Spinal cord (tissue), 10 donors: ENCODE results near the gene MARCHF3. TPM values are rescaled to one million over a fixed set of nuclear protein-coding genes. Genes with fewer than 3 reads are reported as not detected.
"Not testable (repeated sequence)": the region's sequence is repeated elsewhere in the genome, so short reads cannot be mapped to it uniquely, and the experiment has no call there.

Source experiments
- DNase-seq, 6 donors: peaks; one replicate each; pipeline versions ENCODE4 v3.0.0 to v3.0.0-alpha.2; 2013 to 2015; ENCODE audit warnings: low spot score in 6 of 6, low read depth in 4 of 6
- H3K27ac ChIP-seq: one replicate; pipeline ENCODE4 v1.5.1; 2013; ENCODE audit warnings: low read depth, low read length, control low read depth
- H3K27me3 ChIP-seq: one replicate; pipeline ENCODE4 v1.6.1; 2013; ENCODE audit warnings: low read length; ENCODE audit not compliant: control insufficient read depth, insufficient read depth
- H3K36me3 ChIP-seq: one replicate; pipeline ENCODE4 v1.6.1; 2013; ENCODE audit warnings: low read length; ENCODE audit not compliant: control insufficient read depth, insufficient read depth
- H3K4me1 ChIP-seq: one replicate; pipeline ENCODE4 v1.6.1; 2013; ENCODE audit warnings: low read length; ENCODE audit not compliant: control insufficient read depth, insufficient read depth
- H3K4me3 ChIP-seq: one replicate; pipeline ENCODE4 v1.5.1; 2013; ENCODE audit warnings: low read depth, low read length, control low read depth
- H3K9me3 ChIP-seq: one replicate; pipeline ENCODE4 v1.6.1; 2013; ENCODE audit warnings: low read length; ENCODE audit not compliant: control insufficient read depth, insufficient read depth
- WGBS: methylation state at CpG from one replicate; pipeline ENCODE4 v1.1.5; 2013; ENCODE audit warnings: missing lambda C conversion rate; ENCODE audit not compliant: insufficient coverage; 5-methylcytosine and 5-hydroxymethylcytosine counted together
- polyA plus RNA-seq, 2 donors: library from polyadenylated mRNA; unstranded; fragments of 120-200 nt; gene quantifications; one replicate each; pipeline ENCODE4 v1.2.1, GENCODE V29; 2013; ENCODE audit not compliant: insufficient read length in 2 of 2
- total RNA-seq, 2 donors: library from RNA; depleted of rRNA in 1 of 2; stranded (reverse); fragments of 120-200 nt in 1 of 2; fragments of >200 nt in 1 of 2; gene quantifications; one replicate each; pipeline versions ENCODE4 v1.2.3 to v1.2.4, GENCODE V29; 2013 to 2014
- donor health status: healthy.

Gene MARCHF3
- total and polyA plus RNA-seq, 4 donors: 21.5 to 27.5 (median 23.8) TPM

GRCh38 chr5:126953640-126954039, 76.7 kb downstream of the MARCHF3 start:
- no peaks in the 10 kb centered on the region for H3K4me1 ChIP-seq
- WGBS: no CpG with 5 or more reads among the region's 2 CpGs
- no peak for DNase-seq

DNA sequence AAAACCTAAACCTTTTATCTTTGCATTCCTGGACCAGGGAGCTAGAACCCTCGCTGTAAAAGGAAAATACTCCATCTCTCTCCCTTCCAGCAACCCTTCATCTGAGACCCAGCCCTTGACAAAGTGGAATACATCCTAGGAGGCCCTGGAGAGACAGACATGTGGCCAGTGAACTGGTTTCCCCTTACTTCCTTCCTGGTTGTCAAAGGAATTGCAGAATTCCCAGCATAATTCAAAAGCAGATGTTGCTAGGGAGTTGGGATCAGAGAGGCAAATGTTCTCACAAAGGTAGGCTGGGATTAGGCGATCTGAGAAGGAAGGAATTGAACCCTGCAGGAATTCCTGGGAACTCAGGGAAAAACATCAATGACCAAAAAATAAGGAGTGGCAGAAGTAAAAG, 80.9 kb downstream of the MARCHF3 start:
- H3K4me3 ChIP-seq: no peak overlapping the region
- no peaks in the 10 kb centered on the region for H3K9me3 ChIP-seq
- H3K4me1 ChIP-seq: no peaks in the 10 kb centered on the region
- no peak overlapping the region for H3K27ac ChIP-seq
- no peaks in the 10 kb centered on the region for H3K36me3 ChIP-seq
- WGBS: 78% methylated on average over 1 of the region's 2 CpGs
- DNase-seq: no peak
- H3K27me3 ChIP-seq: no peaks in the 10 kb centered on the region

More at GRCh38 chr5:126953640-126954039, 76.7 kb downstream of the MARCHF3 start:
- no peaks in the 10 kb centered on the region for H3K27me3 ChIP-seq
- no peaks in the 10 kb centered on the region for H3K9me3 ChIP-seq
- H3K36me3 ChIP-seq: no peaks in the 10 kb centered on the region
- no peak overlapping the region for H3K27ac ChIP-seq
- no peak overlapping the region for H3K4me3 ChIP-seq

DNA sequence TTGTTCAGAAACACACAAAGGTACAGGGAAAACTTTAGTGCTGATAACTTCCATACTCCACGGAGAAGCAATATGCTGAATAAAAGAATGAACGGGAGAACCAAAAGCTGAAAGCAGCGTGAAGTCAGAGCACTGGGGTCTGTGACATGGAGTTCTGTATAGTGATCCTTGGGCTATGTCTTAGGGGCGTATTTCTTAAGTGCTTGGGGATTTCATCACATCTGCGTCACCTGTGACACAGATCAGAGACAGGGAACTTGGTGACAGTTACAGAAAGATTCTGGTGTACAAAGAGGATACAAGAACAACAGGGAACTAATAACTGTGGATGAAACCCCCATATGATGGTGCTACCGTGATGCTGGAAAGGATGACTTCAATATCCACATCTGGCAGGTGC, 81.9 kb downstream of the MARCHF3 start:
- Histone ChIP-seq H3K36me3 (no peaks in the 10 kb centered on the region), H3K4me3 (no peak overlapping the region), H3K9me3 (no peaks in the 10 kb centered on the region), H3K4me1 (no peaks in the 10 kb centered on the region), H3K27me3 (no peaks in the 10 kb centered on the region), H3K27ac (no peak overlapping the region)
- WGBS: 93% methylated on average over 6 of the region's 6 CpGs
- no peak for DNase-seq

DNA sequence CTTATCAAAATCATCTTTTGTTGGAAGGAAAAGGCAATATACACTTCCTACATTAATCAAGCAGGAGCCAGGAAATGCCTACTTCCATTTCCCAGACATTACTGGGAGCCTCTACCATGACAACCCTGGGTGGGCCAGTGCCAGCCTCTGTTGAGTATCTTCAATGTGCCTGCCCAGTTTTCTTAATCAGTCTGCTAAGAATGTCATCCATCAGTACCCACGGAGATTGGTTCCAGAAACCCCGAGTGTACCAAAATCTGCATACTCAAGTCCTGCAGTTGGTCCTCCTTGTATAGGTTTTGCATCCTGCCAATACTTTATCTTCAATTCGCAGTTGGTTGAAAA, 82.4 kb downstream of the MARCHF3 start:
- peak in 1 of 6 donors; percentile 31 for DNase-seq
- Histone ChIP-seq H3K4me1 (no peaks in the 10 kb centered on the region), H3K36me3 (no peaks in the 10 kb centered on the region), H3K27me3 (no peaks in the 10 kb centered on the region), H3K9me3 (no peaks in the 10 kb centered on the region), H3K27ac (no peak overlapping the region), H3K4me3 (no peak overlapping the region)
- WGBS: 60% methylated on average over 2 of the region's 3 CpGs

- DNase-seq: no peak
- 50% methylated on average over 2 of the region's 5 CpGs for WGBS
- Histone ChIP-seq H3K4me1 (no peaks in the 10 kb centered on the region), H3K27me3 (no peaks in the 10 kb centered on the region), H3K4me3 (no peak overlapping the region), H3K9me3 (no peaks in the 10 kb centered on the region), H3K36me3 (no peaks in the 10 kb centered on the region), H3K27ac (no peak overlapping the region)
Observed at GRCh38 chr5:126947146-126948010, 83.0 kb downstream of the MARCHF3 start.

- DNase-seq, H3K4me3 ChIP-seq, H3K4me1 ChIP-seq, H3K27me3 ChIP-seq, H3K27ac ChIP-seq, H3K9me3 ChIP-seq, H3K36me3 ChIP-seq: not testable (repeated sequence)
- WGBS: 89% methylated on average over 4 of the region's 4 CpGs
Observed at GRCh38 chr5:126942908-126943307, 87.5 kb downstream of the MARCHF3 start.

DNA sequence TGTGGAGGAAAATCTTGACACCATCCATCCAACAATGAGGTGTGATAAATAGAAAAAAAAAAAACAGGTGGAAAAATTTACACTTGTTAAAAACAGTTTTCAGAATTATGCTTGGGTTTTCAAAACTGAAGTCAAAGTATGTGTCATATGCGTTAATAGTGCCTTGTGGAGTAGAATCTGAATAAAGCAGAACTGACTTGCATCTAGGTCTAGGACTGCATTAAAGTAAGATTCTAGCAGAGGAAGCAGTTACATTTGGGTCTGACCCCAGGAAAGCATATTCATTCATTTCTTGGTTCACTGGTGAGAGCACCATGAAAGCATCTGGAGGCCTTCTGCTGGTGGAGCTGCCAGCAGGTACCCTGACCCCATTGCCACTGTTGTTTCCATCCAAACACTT, 89.0 kb downstream of the MARCHF3 start:
- DNase-seq: no peak
- Histone ChIP-seq H3K27ac (no peak overlapping the region), H3K4me3 (no peak overlapping the region), H3K9me3 (no peaks in the 10 kb centered on the region), H3K36me3 (no peaks in the 10 kb centered on the region), H3K27me3 (no peaks in the 10 kb centered on the region), H3K4me1 (peaks cover 4% of the 10 kb centered on the region)
- 88% methylated on average over 1 of the region's 1 CpG for WGBS

DNA sequence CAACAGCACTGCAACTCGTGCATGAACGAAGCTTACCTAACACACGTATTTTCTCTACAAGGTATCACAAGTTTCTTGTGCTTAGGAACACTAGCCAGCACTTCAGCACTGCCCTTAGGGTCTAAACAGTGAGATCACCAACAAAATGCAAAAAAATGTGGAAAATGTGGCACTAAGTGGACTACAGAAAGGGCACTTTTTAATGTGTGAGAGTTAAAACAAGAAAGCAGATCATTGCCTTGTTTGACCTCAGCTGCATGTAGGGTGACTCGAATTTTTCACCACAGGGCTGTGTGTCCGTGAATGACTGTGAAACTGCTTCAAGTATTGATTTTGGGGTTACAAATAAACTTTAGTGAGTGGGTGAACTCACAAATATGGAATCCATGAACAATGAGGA, 90.5 kb downstream of the MARCHF3 start:
- Histone ChIP-seq H3K9me3 (no peaks in the 10 kb centered on the region), H3K36me3 (no peaks in the 10 kb centered on the region), H3K27me3 (no peaks in the 10 kb centered on the region), H3K4me1 (peaks cover 4% of the 10 kb centered on the region), H3K27ac (no peak overlapping the region), H3K4me3 (no peak overlapping the region)
- WGBS: 100% methylated on average over 2 of the region's 5 CpGs
- DNase-seq: no peak

DNA sequence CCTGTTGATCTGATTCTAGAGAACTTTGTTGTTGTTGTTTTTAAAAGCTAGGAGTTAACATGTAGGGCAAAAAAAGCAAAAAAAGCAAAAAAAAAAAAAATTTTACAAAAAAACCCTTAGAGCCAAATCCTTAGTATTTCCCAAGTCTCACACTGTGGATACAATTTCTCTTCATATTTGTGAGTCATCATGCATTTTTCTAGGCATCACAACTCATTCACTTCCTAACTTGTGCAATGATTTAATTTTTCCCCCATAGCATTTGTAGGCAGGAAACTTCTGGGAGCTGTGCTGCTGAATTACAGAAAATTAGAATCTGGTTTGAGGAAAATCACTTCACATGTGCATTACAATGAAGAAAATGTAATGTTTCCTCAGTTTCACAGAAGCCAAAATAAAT, 91.9 kb downstream of the MARCHF3 start:
- Histone ChIP-seq H3K4me1 (peaks cover 4% of the 10 kb centered on the region), H3K9me3 (no peaks in the 10 kb centered on the region), H3K36me3 (no peaks in the 10 kb centered on the region), H3K27me3 (no peaks in the 10 kb centered on the region), H3K4me3 (no peak overlapping the region), H3K27ac (no peak overlapping the region)
- DNase-seq: no peak

- Histone ChIP-seq H3K27me3 (no peaks in the 10 kb centered on the region), H3K36me3 (no peaks in the 10 kb centered on the region), H3K4me1 (peaks cover 4% of the 10 kb centered on the region), H3K4me3 (no peak overlapping the region), H3K9me3 (no peaks in the 10 kb centered on the region), H3K27ac (no peak overlapping the region)
- no peak for DNase-seq
- no CpG with 5 or more reads among the region's 2 CpGs for WGBS
Observed at GRCh38 chr5:126937771-126938170, 92.6 kb downstream of the MARCHF3 start.
